Sigmoid colon (tissue), 7 donors: ENCODE measurements around the gene NUMB. TPM values are rescaled to one million over a fixed set of nuclear protein-coding genes. Genes with fewer than 3 reads are reported as not detected.
"Not testable (repeated sequence)": the region's sequence is repeated elsewhere in the genome, so short reads cannot be mapped to it uniquely, and the experiment has no call there.

Source experiments
- DNase-seq: peaks from one replicate; pipeline ENCODE4 v3.0.0-alpha.2; 2019
- H3K27ac ChIP-seq, 4 donors: fragments of 200-600 bp; sonication (generic); one replicate each; pipeline ENCODE4 v1.5.1; 2016 to 2019; ENCODE audit warnings: mild to moderate bottlenecking in 1 of 4
- H3K27me3 ChIP-seq, 3 donors: fragments of 200-600 bp; sonication (generic); one replicate each; pipeline ENCODE4 v1.5.1; 2019; ENCODE audit warnings: mild to moderate bottlenecking in 1 of 3
- H3K36me3 ChIP-seq, 4 donors: fragments of 200-600 bp; sonication (generic); one replicate each; pipeline ENCODE4 v1.5.1; 2016 to 2019
- H3K4me1 ChIP-seq, 4 donors: fragments of 200-600 bp; sonication (generic); one replicate each; pipeline ENCODE4 v1.5.1; 2017 to 2019
- H3K4me3 ChIP-seq, 4 donors: fragments of 200-600 bp; sonication (generic); one replicate each; pipeline ENCODE4 v1.5.1; 2017 to 2019; ENCODE audit warnings: mild to moderate bottlenecking in 2 of 4, moderate library complexity in 1 of 4
- H3K9me3 ChIP-seq, 4 donors: fragments of 200-600 bp in 3 of 4; sonication (generic) in 3 of 4; one replicate each; pipeline versions ENCODE4 v1.5.1 to v1.6.1; 2013 to 2019
- EP300 ChIP-seq, 4 donors: sonication (generic); formaldehyde crosslinking; IDR thresholded peaks; one replicate each; pipeline ENCODE4 v1.6.1; 2017; ENCODE audit warnings: antibody characterized with exemption in 4 of 4
- POLR2A ChIP-seq, 2 donors: fragments of 450-650 bp; IDR thresholded peaks; one replicate each; pipeline ENCODE4 v1.6.1; 2016; ENCODE audit warnings: antibody characterized with exemption in 2 of 2, mild to moderate bottlenecking in 2 of 2, moderate library complexity in 2 of 2
- POLR2AphosphoS5 ChIP-seq, 4 donors: sonication (generic); formaldehyde crosslinking; IDR thresholded peaks; one replicate each; pipeline ENCODE4 v1.6.1; 2017; ENCODE audit warnings: antibody characterized with exemption in 4 of 4
- WGBS, 2 donors: extraction: QIAGEN DNeasy Blood & Tissue Kit; methylation state at CpG; one replicate each; pipeline ENCODE4 v1.1.7; 2013; 5-methylcytosine and 5-hydroxymethylcytosine counted together
- intact Hi-C: fragments of 100-400 bp; cut with DNase I; formaldehyde crosslinking; loops from one replicate; pipeline ENCODE4 v1.15.1; 2023
- polyA plus RNA-seq, 3 donors: library from polyadenylated mRNA; stranded (reverse); fragments of 200-250 nt; gene quantifications; one replicate each; pipeline ENCODE4 v1.2.3, GENCODE V29; 2013
- total RNA-seq, 4 donors: library from RNA; depleted of rRNA; stranded (reverse); fragments of >200 nt; gene quantifications; one replicate each; pipeline ENCODE4 v1.1.0, GENCODE V29; 2016
- TF ChIP-seq, protein P1 (sequence below), 4 experiments: fragments of 450-650 bp in 3 of 4; fragments of 200-600 bp in 1 of 4; IDR thresholded peaks; one replicate each; pipeline ENCODE4 v1.5.1; 2016 to 2019; ENCODE audit warnings: antibody characterized with exemption in 4 of 4, mild to moderate bottlenecking in 3 of 4, moderate library complexity in 2 of 4
- donor health status: healthy with polysubstance abuse.
- donor health status: Bipolar disorder and iron deficiency.
- donor health status: healthy.

NUMB gene
- total and polyA plus RNA-seq, 7 donors: 37.6 to 80.3 (median 53.4) TPM

DNA sequence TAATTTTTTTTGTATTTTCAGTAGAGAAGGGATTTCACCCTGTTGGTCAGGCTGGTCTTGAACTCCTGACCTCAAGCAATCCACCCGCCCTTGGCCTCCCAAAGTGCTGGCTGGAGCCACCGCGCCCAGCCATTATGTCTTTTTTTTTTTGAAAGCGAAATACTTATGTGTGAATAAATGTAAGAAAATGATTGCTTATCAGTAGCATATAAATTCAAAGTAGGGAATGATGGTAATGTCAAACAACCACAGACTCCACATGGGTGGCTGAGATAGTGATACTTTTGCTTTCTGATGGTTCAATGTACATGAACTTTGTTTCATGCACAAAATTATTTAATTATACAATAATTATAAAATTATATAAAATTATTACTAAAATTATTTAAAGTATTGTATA lies 145.2 kb downstream of the NUMB start:
- peaks cover 0 to 14% (median 3%) of the 10 kb centered on the region in 4 donors for H3K4me1 ChIP-seq
- intact Hi-C loops: no loop called here
- WGBS, 2 donors: 92 to 98% methylated on average over 4 of the region's 4 CpGs
- no peak for TF ChIP-seq EP300 (IDR thresholded peaks at IDR 0.05)
- TF ChIP-seq, protein P1, sequence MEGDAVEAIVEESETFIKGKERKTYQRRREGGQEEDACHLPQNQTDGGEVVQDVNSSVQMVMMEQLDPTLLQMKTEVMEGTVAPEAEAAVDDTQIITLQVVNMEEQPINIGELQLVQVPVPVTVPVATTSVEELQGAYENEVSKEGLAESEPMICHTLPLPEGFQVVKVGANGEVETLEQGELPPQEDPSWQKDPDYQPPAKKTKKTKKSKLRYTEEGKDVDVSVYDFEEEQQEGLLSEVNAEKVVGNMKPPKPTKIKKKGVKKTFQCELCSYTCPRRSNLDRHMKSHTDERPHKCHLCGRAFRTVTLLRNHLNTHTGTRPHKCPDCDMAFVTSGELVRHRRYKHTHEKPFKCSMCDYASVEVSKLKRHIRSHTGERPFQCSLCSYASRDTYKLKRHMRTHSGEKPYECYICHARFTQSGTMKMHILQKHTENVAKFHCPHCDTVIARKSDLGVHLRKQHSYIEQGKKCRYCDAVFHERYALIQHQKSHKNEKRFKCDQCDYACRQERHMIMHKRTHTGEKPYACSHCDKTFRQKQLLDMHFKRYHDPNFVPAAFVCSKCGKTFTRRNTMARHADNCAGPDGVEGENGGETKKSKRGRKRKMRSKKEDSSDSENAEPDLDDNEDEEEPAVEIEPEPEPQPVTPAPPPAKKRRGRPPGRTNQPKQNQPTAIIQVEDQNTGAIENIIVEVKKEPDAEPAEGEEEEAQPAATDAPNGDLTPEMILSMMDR (IDR thresholded peaks at IDR 0.05): no peak
- TF ChIP-seq POLR2A (IDR thresholded peaks at IDR 0.05): no peak
- TF ChIP-seq POLR2AphosphoS5 (IDR thresholded peaks at IDR 0.05): no peak
- H3K27me3 ChIP-seq: no peaks in the 10 kb centered on the region
- H3K9me3 ChIP-seq: no peaks in the 10 kb centered on the region
- H3K4me3 ChIP-seq: no peak overlapping the region
- H3K27ac ChIP-seq: no peak overlapping the region
- DNase-seq: no peak
- no peaks in the 10 kb centered on the region for H3K36me3 ChIP-seq

DNA sequence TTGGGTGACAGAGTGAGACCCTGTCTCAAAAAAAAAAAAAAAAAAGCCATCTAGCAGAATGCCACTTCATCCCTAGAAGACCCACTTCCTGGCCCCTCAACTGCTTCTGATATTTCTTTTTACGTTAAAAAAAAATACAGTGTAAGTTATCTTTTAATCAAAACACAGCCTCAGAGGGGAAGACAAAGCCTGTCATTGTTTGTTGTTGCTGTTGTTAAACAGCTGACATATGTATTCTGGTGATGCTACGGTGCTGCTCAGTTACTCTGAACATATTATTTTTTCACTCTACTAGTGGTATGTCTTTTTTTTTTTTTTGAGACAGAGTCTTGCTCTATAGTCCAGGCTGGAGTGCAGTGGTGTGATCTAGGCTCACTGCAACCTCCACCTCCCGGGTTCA lies 145.7 kb downstream of the NUMB start:
- H3K4me1 ChIP-seq: peaks cover 0 to 14% (median 3%) of the 10 kb centered on the region in 4 donors
- no peaks in the 10 kb centered on the region for H3K9me3 ChIP-seq
- intact Hi-C loops: no loop called here
- H3K27ac ChIP-seq: no peak overlapping the region
- peaks cover 0 to 3% (median 0%) of the 10 kb centered on the region in 4 donors for H3K36me3 ChIP-seq
- 53 to 76% methylated on average over 3 of the region's 3 CpGs for WGBS, 2 donors
- H3K27me3 ChIP-seq: no peaks in the 10 kb centered on the region
- DNase-seq: no peak
- TF ChIP-seq POLR2A (IDR thresholded peaks at IDR 0.05) (no peak), EP300 (IDR thresholded peaks at IDR 0.05) (no peak), POLR2AphosphoS5 (IDR thresholded peaks at IDR 0.05) (no peak)
- TF ChIP-seq, protein P1 (IDR thresholded peaks at IDR 0.05): no peak
- no peak overlapping the region for H3K4me3 ChIP-seq

DNA sequence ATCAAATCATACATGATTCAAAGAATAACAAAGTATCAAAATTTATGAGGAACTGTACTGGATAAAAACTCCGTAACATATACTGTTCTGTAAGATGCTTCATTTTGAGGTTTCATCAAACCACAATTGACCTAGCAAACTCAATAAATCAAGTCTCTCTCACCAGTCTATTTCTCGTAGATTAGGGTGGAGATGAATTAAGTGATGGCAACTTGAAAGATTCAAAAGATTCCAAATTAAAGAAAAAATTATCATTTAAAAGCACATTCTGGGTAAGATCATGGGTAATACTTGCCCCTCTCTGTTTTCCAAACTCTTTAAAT lies 146.7 kb downstream of the NUMB start:
- DNase-seq: no peak
- no peaks in the 10 kb centered on the region for H3K9me3 ChIP-seq
- H3K27ac ChIP-seq: peak overlapping the region in 1 of 4 donors; percentile 16
- peaks cover 0 to 3% (median 0%) of the 10 kb centered on the region in 4 donors for H3K36me3 ChIP-seq
- H3K27me3 ChIP-seq: no peaks in the 10 kb centered on the region
- H3K4me1 ChIP-seq: peaks cover 0 to 14% (median 3%) of the 10 kb centered on the region in 4 donors
- TF ChIP-seq POLR2A (IDR thresholded peaks at IDR 0.05): no peak
- 57 to 66% methylated on average over 2 of the region's 2 CpGs for WGBS, 2 donors
- no peak overlapping the region for H3K4me3 ChIP-seq
- intact Hi-C loops: no loop called here

DNA sequence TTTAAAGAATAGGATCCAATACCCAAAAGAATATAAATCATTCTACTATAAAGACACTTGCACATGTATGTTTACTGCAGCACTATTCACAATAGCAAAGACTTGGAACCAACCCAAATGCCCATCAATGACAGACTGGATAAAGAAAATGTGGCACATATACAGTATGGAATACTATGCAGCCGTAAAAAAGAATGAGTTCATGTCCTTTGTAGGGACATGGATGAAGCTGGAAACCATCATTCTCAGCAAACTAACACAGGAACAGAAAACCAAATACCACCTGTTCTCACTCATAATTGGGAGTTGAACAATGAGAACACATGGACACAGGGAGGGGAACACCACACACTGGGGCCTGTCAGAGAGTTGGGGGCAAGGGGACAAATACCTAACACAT lies 149.1 kb downstream of the NUMB start:
- DNase-seq, H3K4me3 ChIP-seq, intact Hi-C loops, H3K27me3 ChIP-seq, H3K36me3 ChIP-seq, H3K9me3 ChIP-seq, H3K27ac ChIP-seq: not testable (repeated sequence)
- WGBS, 2 donors: 94 to 95% methylated on average over 1 of the region's 1 CpG
- H3K4me1 ChIP-seq: peaks cover 0 to 14% (median 3%) of the 10 kb centered on the region in 4 donors

DNA sequence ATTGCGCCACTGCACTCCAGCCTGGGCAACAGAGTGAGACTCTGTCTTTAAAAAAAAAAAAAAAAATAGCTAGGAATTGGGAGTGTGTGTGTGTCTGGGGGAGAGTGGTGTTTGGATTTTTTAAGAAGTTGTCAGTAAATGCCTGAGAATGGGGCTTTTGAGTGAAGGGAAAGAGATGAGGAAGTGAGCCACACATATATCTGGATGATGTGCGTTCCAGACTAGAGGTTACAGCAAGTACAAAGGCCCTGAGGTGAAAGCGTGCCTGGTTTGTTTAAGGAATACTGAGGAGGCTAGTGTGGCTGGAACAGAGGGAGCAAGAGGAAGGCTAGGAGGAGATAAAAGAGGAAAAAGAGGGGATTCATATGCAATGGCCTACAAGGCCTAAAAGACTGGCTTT lies 151.1 kb downstream of the NUMB start:
- no peak for DNase-seq
- no peak overlapping the region for H3K4me3 ChIP-seq
- no peak overlapping the region for H3K27ac ChIP-seq
- TF ChIP-seq, protein P1 (IDR thresholded peaks at IDR 0.05): no peak
- TF ChIP-seq POLR2AphosphoS5 (IDR thresholded peaks at IDR 0.05) (no peak), EP300 (IDR thresholded peaks at IDR 0.05) (no peak), POLR2A (IDR thresholded peaks at IDR 0.05) (no peak)
- 94 to 98% methylated on average over 3 of the region's 3 CpGs for WGBS, 2 donors
- peaks cover 0 to 3% (median 0%) of the 10 kb centered on the region in 4 donors for H3K36me3 ChIP-seq
- no peaks in the 10 kb centered on the region for H3K27me3 ChIP-seq
- H3K9me3 ChIP-seq: no peaks in the 10 kb centered on the region
- H3K4me1 ChIP-seq: peaks cover 0 to 14% (median 3%) of the 10 kb centered on the region in 4 donors
- intact Hi-C loops: no loop called here

DNA sequence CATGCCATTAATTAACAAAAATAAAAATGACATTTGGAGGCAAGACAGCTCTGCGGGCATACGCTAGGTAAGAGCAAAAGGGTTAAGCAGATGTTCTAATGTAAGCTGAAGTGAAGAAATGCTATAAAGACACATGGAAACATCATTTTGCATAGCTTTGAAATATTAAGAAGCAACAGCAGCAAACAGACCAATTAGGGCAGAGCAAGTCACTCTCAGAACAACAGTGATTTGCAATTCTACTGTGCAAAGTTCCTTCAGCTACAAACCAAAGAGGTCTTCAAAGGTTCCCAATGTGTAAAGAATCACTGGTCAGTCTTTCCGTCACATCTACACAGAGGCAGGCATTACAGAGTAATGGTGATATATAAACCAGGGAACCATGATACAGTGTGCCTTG lies 152.8 kb downstream of the NUMB start:
- Histone ChIP-seq H3K36me3 (peaks cover 0 to 3% (median 0%) of the 10 kb centered on the region in 4 donors), H3K27ac (no peak overlapping the region), H3K4me1 (peaks cover 0 to 5% (median 0%) of the 10 kb centered on the region in 4 donors), H3K9me3 (no peaks in the 10 kb centered on the region), H3K4me3 (no peak overlapping the region), H3K27me3 (no peaks in the 10 kb centered on the region)
- intact Hi-C loops: no loop called here
- DNase-seq: no peak
- 63 to 81% methylated on average over 3 of the region's 3 CpGs for WGBS, 2 donors
- no peak for TF ChIP-seq POLR2A (IDR thresholded peaks at IDR 0.05)
- TF ChIP-seq, protein P1 (IDR thresholded peaks at IDR 0.05): no peak
- TF ChIP-seq EP300 (IDR thresholded peaks at IDR 0.05): no peak
- no peak for TF ChIP-seq POLR2AphosphoS5 (IDR thresholded peaks at IDR 0.05)
